MM.1S (cell line): ENCODE measurements around the gene GOLGA7B.

Source experiments
- DNase-seq: peaks from one replicate; pipeline ENCODE4 v3.0.0-alpha.2; 2015
- H2AFZ ChIP-seq: fragments of 300-600 bp; sonication (generic); 2 replicates; pipeline ENCODE4 v1.6.0; 2016; ENCODE audit warnings: antibody characterized with exemption, low read length
- H3F3A ChIP-seq: fragments of 300-600 bp; sonication (generic); 2 replicates; pipeline ENCODE4 v1.6.1; 2016; ENCODE audit warnings: mild to moderate bottlenecking, antibody characterized with exemption, low read length, moderate library complexity, mixed read lengths; ENCODE audit not compliant: insufficient read depth
- H3K27ac ChIP-seq: fragments of 300-600 bp; sonication (generic); 2 replicates; pipeline ENCODE4 v1.5.1; 2016; ENCODE audit warnings: mild to moderate bottlenecking, low read length
- H3K27me3 ChIP-seq: fragments of 300-600 bp; sonication (generic); replicated peaks from 2 replicates; pipeline ENCODE4 v1.6.0; 2016; ENCODE audit warnings: low read length; ENCODE audit not compliant: insufficient read depth
- H3K36me3 ChIP-seq: fragments of 300-600 bp; sonication (generic); replicated peaks from 2 replicates; pipeline ENCODE4 v1.6.1; 2016; ENCODE audit warnings: mild to moderate bottlenecking, low read length, mixed read lengths; ENCODE audit not compliant: insufficient read depth
- H3K4me1 ChIP-seq: fragments of 300-600 bp; sonication (generic); 2 replicates; pipeline ENCODE4 v1.6.1; 2016; ENCODE audit warnings: low read length, mixed read lengths
- H3K4me2 ChIP-seq: fragments of 300-600 bp; sonication (generic); 2 replicates; pipeline ENCODE4 v1.6.0; 2016; ENCODE audit warnings: low read depth, low read length
- H3K4me3 ChIP-seq: fragments of 300-600 bp; sonication (generic); 2 replicates; pipeline ENCODE4 v1.5.1; 2016; ENCODE audit warnings: low read length, mixed read lengths
- H3K79me2 ChIP-seq: fragments of 300-600 bp; sonication (generic); 2 replicates; pipeline ENCODE4 v1.6.1; 2016; ENCODE audit warnings: mixed run types, low read length, mixed read lengths
- H3K9ac ChIP-seq: fragments of 300-600 bp; sonication (generic); 2 replicates; pipeline ENCODE4 v1.6.1; 2016; ENCODE audit warnings: low read length, mixed read lengths
- H3K9me2 ChIP-seq: fragments of 300-600 bp; sonication (generic); replicated peaks from 2 replicates; pipeline ENCODE4 v1.6.1; 2016; ENCODE audit warnings: mild to moderate bottlenecking, low read length, mixed read lengths; ENCODE audit not compliant: insufficient read depth
- H3K9me3 ChIP-seq: fragments of 300-600 bp; sonication (generic); replicated peaks from 2 replicates; pipeline ENCODE4 v1.6.1; 2016; ENCODE audit warnings: mild to moderate bottlenecking, low read length, mixed read lengths; ENCODE audit not compliant: insufficient read depth
- H4K20me1 ChIP-seq: fragments of 300-600 bp; sonication (generic); 2 replicates; pipeline ENCODE4 v1.6.1; 2016; ENCODE audit warnings: mild to moderate bottlenecking, low read length, moderate library complexity, mixed read lengths; ENCODE audit not compliant: insufficient read depth
- EZH2 ChIP-seq: fragments of 300-600 bp; sonication (generic); optimal IDR thresholded peaks from 2 replicates; pipeline ENCODE3; 2017; ENCODE audit warnings: low read depth, mild to moderate bottlenecking, antibody characterized with exemption, low read length, mixed read lengths
- EZH2phosphoT487 ChIP-seq: fragments of 300-600 bp; sonication (generic); IDR thresholded peaks from 2 replicates; pipeline ENCODE4 v1.6.1; 2018; ENCODE audit warnings: antibody characterized with exemption, low read length
- TF ChIP-seq, protein P1 (sequence below): fragments of 300-600 bp; sonication (generic); IDR thresholded peaks from 2 replicates; pipeline ENCODE4 v1.5.1; 2016; ENCODE audit warnings: antibody characterized with exemption, low read length, mixed read lengths

The GOLGA7B gene

DNA sequence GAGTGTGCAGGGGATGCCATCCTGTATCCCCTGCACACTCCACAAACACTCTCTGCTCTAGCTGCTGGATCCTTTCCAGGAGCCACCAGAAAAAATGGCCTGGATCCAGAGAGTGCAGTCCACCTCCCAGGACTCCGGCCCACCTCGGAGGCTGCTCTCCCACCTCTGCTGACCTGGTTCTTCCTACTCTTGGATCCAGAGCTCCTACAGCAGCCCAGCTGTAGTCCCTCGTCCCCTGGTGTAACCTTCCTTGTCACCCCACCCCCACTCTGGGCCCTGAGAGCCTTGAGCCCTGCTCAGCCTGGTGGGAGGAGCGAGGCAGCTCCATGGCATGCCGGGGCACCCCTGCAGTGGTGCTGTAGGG lies 54.4 kb downstream of the GOLGA7B start:
- H4K20me1 ChIP-seq, result no peaks in the 10 kb centered on the region
- TF ChIP-seq EZH2 (no peak), EZH2phosphoT487 (no peak)
- TF ChIP-seq, protein P1, sequence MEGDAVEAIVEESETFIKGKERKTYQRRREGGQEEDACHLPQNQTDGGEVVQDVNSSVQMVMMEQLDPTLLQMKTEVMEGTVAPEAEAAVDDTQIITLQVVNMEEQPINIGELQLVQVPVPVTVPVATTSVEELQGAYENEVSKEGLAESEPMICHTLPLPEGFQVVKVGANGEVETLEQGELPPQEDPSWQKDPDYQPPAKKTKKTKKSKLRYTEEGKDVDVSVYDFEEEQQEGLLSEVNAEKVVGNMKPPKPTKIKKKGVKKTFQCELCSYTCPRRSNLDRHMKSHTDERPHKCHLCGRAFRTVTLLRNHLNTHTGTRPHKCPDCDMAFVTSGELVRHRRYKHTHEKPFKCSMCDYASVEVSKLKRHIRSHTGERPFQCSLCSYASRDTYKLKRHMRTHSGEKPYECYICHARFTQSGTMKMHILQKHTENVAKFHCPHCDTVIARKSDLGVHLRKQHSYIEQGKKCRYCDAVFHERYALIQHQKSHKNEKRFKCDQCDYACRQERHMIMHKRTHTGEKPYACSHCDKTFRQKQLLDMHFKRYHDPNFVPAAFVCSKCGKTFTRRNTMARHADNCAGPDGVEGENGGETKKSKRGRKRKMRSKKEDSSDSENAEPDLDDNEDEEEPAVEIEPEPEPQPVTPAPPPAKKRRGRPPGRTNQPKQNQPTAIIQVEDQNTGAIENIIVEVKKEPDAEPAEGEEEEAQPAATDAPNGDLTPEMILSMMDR, result no peak
- H3K27ac ChIP-seq, result no peak overlapping the region
- peaks cover 82% of the 10 kb centered on the region for H3K27me3 ChIP-seq
- H3K9me2 ChIP-seq, result no peaks in the 10 kb centered on the region
- H3F3A ChIP-seq, result no peaks in the 10 kb centered on the region
- H2AFZ ChIP-seq, result no peak overlapping the region
- no peaks in the 10 kb centered on the region for H3K4me1 ChIP-seq
- no peaks in the 10 kb centered on the region for H3K9me3 ChIP-seq
- no peaks in the 10 kb centered on the region for H3K36me3 ChIP-seq
- no peak overlapping the region for H3K4me3 ChIP-seq
- no peaks in the 10 kb centered on the region for H3K79me2 ChIP-seq
- H3K4me2 ChIP-seq, result no peak overlapping the region
- H3K9ac ChIP-seq, result no peak overlapping the region
- DNase-seq, result no peak

DNA sequence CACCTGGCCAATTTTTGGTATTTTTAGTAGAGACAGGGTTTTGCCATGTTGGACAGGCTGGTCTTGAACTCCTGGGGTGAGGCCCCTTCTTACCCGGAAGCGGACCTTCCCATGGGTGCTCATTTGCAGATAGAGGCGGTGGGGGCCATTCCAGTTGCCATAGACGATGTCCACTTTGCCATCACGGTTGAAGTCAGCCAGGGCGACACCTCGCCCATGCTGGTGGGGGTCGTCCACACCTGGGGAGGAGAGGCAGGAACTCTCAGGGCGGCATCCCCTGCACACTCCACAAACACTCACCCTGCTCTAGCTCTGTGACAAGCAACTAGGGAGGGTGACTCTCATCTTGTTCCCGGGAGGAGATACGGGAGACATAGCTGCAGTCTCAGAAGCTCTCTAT lies 54.9 kb downstream of the GOLGA7B start:
- no peak overlapping the region for H2AFZ ChIP-seq

DNA sequence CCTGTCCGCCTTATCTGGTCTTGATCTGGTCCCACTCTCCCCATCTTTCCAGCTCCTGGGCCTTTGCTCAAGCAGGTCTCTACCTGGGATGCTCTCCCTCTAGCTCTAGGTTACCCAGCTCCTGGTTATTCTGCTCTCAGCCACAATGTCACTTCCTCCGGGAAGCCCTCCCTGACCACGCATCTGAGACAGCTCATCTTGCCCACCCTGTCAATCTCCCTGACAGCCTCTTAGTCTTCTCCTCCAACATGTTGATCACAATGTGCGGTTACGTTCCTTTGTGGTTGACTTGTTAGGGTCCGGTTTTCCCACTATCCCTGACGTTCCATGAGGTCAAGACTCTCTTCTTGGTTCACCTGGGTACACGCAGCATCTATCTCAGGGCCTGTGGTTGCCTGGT lies 55.6 kb downstream of the GOLGA7B start:
- H3K27me3 ChIP-seq, result peaks cover 82% of the 10 kb centered on the region
- H3K9me2 ChIP-seq, result no peaks in the 10 kb centered on the region
- TF ChIP-seq, protein P1, result no peak
- TF ChIP-seq EZH2phosphoT487 (no peak), EZH2 (no peak)
- H3K27ac ChIP-seq, result no peak overlapping the region
- no peak overlapping the region for H3K4me2 ChIP-seq
- no peaks in the 10 kb centered on the region for H3K9me3 ChIP-seq
- no peak overlapping the region for H3K4me3 ChIP-seq
- no peaks in the 10 kb centered on the region for H3K79me2 ChIP-seq
- H3F3A ChIP-seq, result no peaks in the 10 kb centered on the region
- no peaks in the 10 kb centered on the region for H3K36me3 ChIP-seq
- no peaks in the 10 kb centered on the region for H4K20me1 ChIP-seq
- H3K9ac ChIP-seq, result no peak overlapping the region
- H3K4me1 ChIP-seq, result no peaks in the 10 kb centered on the region
- no peak overlapping the region for H2AFZ ChIP-seq
- no peak for DNase-seq

More for the DNA sequence above, 54.9 kb downstream of the GOLGA7B start:
- H3K79me2 ChIP-seq, result no peaks in the 10 kb centered on the region
- no peak overlapping the region for H3K27ac ChIP-seq
- H3F3A ChIP-seq, result no peaks in the 10 kb centered on the region
- H3K36me3 ChIP-seq, result no peaks in the 10 kb centered on the region
- no peaks in the 10 kb centered on the region for H3K4me1 ChIP-seq
- H3K9ac ChIP-seq, result no peak overlapping the region
- H3K4me3 ChIP-seq, result no peak overlapping the region
- no peak overlapping the region for H3K4me2 ChIP-seq
- no peaks in the 10 kb centered on the region for H3K9me3 ChIP-seq
- H4K20me1 ChIP-seq, result no peaks in the 10 kb centered on the region
- DNase-seq, result no peak
- TF ChIP-seq, protein P1, result no peak
- TF ChIP-seq EZH2phosphoT487 (no peak), EZH2 (no peak)
- H3K27me3 ChIP-seq, result peaks cover 82% of the 10 kb centered on the region
- no peaks in the 10 kb centered on the region for H3K9me2 ChIP-seq
